K562 (cell line): ENCODE measurements around the gene DGAT2L6. TPM values are rescaled to one million over a fixed set of nuclear protein-coding genes. Genes with fewer than 3 reads are reported as not detected.

Experiments
- BHLHE40 ChIP-seq: IDR thresholded peaks from 2 replicates; pipeline ENCODE4 v1.6.1; 2011; ENCODE audit warnings: low read length, improper control_type of control experiment
- ELK3 ChIP-seq: fragments of 450-650 bp; formaldehyde crosslinking; IDR thresholded peaks from 2 replicates; pipeline ENCODE4 v1.4.0; 2020; ENCODE audit warnings: mild to moderate bottlenecking
- HOXB6 ChIP-seq: fragments of 250-450 bp; sonication (Bioruptor Pico); IDR thresholded peaks from 2 replicates; pipeline ENCODE4 v1.5.1; 2022; ENCODE audit warnings: mild to moderate bottlenecking, borderline replicate concordance
- MAFG ChIP-seq: fragments of 450-650 bp; conservative IDR thresholded peaks from 2 replicates; pipeline ENCODE4 v1.6.1; 2016; ENCODE audit warnings: missing genetic modification characterization, missing compliant biosample characterization
- NCOR1 ChIP-seq: fragments of 450-650 bp; IDR thresholded peaks from 2 replicates; pipeline ENCODE4 v1.6.1; 2016; ENCODE audit warnings: mild to moderate bottlenecking, moderate library complexity
- SRSF7 ChIP-seq: fragments of 200-400 bp; formaldehyde crosslinking; optimal IDR thresholded peaks from 2 replicates; pipeline ENCODE3; 2017; ENCODE audit warnings: mild to moderate bottlenecking, low read depth, low read length
- polyA plus RNA-seq, 8 experiments: library from polyadenylated mRNA; depleted of rRNA in 4 of 8; stranded (reverse) in 5 of 8; unstranded in 3 of 8; fragments of >200 nt; fragmentation: Nextera tagmentation in 2 of 8; fragmentation: Illumina TruSeq in 1 of 8; extraction: Ambion mirVana in 2 of 8; extraction: Trizol in 1 of 8; gene quantifications; 2 replicates each; pipeline versions ENCODE4 v1.2.1 to v1.2.3, GENCODE V29; 2011 to 2014; ENCODE audit warnings: inconsistent platforms in 1 of 8, missing spikeins in 1 of 8
- total RNA-seq, 7 experiments: library from RNA; depleted of rRNA in 6 of 7; stranded (reverse); fragments of >200 nt in 6 of 7; fragmentation: Illumina TruSeq in 2 of 7; extraction: Trizol in 2 of 7; gene quantifications; 2 replicates each; pipeline versions ENCODE4 v1.2.1 to v1.2.3, GENCODE V29; 2011 to 2021; ENCODE audit warnings: low replicate concordance in 1 of 7
- TF ChIP-seq, protein P1 (sequence below): fragments of 450-650 bp; IDR thresholded peaks from 2 replicates; pipeline ENCODE4 v1.6.1; 2018; ENCODE audit warnings: mild to moderate bottlenecking, low read depth; ENCODE audit not compliant: partially characterized antibody
- TF ChIP-seq, protein P2 (sequence below), 2 experiments: IDR thresholded peaks in 1 of 2; conservative IDR thresholded peaks in 1 of 2; 2 replicates each; pipeline ENCODE4 v1.6.1; 2016; ENCODE audit warnings: low read depth in 2 of 2, mild to moderate bottlenecking in 1 of 2, missing compliant biosample characterization in 1 of 2, missing genetic modification characterization in 1 of 2, moderate library complexity in 1 of 2

DGAT2L6 gene
- total and polyA plus RNA-seq, 9 of the 15 experiments (the other 6 are each of a cell fraction or from before 2014, with no cell fraction given) = not detected

DNA sequence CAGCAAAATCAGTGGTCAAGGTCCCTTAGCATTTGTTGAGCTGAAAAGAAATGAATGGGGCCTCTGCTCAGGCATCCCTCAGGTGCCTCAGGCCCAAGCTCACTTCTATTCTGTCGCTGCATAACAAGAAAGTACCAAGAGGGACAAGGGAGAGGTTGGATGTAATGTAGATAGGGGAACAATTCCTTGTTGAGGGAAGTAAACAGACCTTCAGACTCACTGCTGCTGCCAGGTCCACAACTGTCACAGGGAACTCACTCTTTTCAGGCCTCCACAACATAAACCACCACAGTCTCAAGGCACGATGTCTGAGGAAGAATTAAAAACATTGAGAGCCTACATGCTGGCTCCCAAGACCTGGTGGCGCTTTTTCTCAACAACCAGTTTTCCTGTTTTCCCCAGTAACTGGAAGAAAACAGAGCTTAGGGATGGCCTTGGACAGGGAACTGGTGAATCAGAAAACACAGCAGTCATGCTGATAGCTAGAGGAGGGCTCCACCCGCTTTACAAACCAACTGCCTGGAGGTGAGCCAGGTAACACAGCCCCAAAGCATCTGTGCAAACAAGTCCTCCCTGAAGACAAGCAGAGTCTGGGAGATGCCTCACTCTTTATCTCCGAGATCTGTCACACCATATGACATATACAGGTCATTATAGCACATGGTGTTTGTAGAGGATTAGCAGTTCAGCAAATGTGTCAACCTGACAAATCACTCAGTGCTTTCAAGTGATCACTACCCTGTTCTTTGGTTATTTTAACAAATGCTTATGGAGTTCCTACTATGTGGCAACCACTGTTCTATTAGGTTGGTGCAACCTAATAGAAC is 42.9 kb downstream of the DGAT2L6 start (continued):
- TF ChIP-seq SRSF7 (no peak), HOXB6 (CRISPR knock-in tag) (no peak), MAFG (tag) (no peak), BHLHE40 (0 out of 2 replicates have a peak, but pooled peaks have one; percentile 21), ELK3 (no peak), NCOR1 (peak; percentile 62)
- TF ChIP-seq, protein P1, sequence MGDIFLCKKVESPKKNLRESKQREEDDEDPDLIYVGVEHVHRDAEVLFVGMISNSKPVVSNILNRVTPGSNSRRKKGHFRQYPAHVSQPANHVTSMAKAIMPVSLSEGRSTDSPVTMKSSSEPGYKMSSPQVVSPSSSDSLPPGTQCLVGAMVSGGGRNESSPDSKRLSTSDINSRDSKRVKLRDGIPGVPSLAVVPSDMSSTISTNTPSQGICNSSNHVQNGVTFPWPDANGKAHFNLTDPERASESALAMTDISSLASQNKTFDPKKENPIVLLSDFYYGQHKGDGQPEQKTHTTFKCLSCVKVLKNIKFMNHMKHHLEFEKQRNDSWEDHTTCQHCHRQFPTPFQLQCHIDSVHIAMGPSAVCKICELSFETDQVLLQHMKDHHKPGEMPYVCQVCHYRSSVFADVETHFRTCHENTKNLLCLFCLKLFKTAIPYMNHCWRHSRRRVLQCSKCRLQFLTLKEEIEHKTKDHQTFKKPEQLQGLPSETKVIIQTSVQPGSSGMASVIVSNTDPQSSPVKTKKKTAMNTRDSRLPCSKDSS = no peak
- TF ChIP-seq, protein P2, sequence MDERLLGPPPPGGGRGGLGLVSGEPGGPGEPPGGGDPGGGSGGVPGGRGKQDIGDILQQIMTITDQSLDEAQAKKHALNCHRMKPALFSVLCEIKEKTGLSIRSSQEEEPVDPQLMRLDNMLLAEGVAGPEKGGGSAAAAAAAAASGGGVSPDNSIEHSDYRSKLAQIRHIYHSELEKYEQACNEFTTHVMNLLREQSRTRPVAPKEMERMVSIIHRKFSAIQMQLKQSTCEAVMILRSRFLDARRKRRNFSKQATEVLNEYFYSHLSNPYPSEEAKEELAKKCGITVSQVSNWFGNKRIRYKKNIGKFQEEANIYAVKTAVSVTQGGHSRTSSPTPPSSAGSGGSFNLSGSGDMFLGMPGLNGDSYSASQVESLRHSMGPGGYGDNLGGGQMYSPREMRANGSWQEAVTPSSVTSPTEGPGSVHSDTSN (CRISPR knock-in tag; IDR thresholded peaks at IDR 0.05; ENCODE audit: low read depth) = no peak
- TF ChIP-seq, protein P2 (tag; conservative IDR thresholded peaks at IDR 0.05; ENCODE audit: low read depth) = peak; percentile 80
